Head of caudate nucleus (tissue), 42 donors: ENCODE measurements around the gene CELF1.
A peak's percentile ranks its signal among the peaks of the same experiment; 100 is the strongest.
"Not testable (repeated sequence)": the region's sequence is repeated elsewhere in the genome, so short reads cannot be mapped to it uniquely, and the experiment has no call there.

Experiments
- DNase-seq, 42 donors: peaks; one replicate each; pipeline versions ENCODE4 v3.0.0 to v3.0.0-alpha.2; 2020 to 2021; ENCODE audit warnings: mixed read lengths in 7 of 42
- intact Hi-C: fragments of 100-400 bp; cut with DNase I; formaldehyde crosslinking; loops from one replicate; pipeline ENCODE4 v1.15.0; 2022

The CELF1 gene

GRCh38 chr11:47552056-47552565 lies 821 bp downstream of the CELF1 start:
- intact Hi-C loops: loop anchor here (2.0 to 10.0 kb wide), 2 partner anchors 87 to 127 kb away; no protein-coding TSS in a partner anchor
- peak in 34 of 42 donors; percentile 5 to 59 (median 38) for DNase-seq

GRCh38 chr11:47551086-47551485 lies 1.8 kb downstream of the CELF1 start:
- intact Hi-C loops: loop anchor here (10.0 kb wide), 1 partner anchor 86 kb away; no protein-coding TSS in a partner anchor

GRCh38 chr11:47550288-47551047 lies 2.5 kb downstream of the CELF1 start:
- DNase-seq: no peak
- intact Hi-C loops: loop anchor here (10.0 kb wide), 1 partner anchor 86 kb away; no protein-coding TSS in a partner anchor

More at GRCh38 chr11:47551086-47551485, 1.8 kb downstream of the CELF1 start:
- DNase-seq: no peak

- intact Hi-C loops, DNase-seq: not testable (repeated sequence)
Observed at GRCh38 chr11:47546274-47546673, 6.7 kb downstream of the CELF1 start.

GRCh38 chr11:47545298-47545697 lies 7.6 kb downstream of the CELF1 start:
- intact Hi-C loops: no loop called here
- no peak for DNase-seq

- DNase-seq: no peak
- intact Hi-C loops: no loop called here
Observed at GRCh38 chr11:47541070-47541469, 11.9 kb downstream of the CELF1 start.

GRCh38 chr11:47539681-47540039 lies 13.3 kb downstream of the CELF1 start:
- intact Hi-C loops: no loop called here
- DNase-seq: no peak

- DNase-seq: peak in 15 of 42 donors; percentile 29 to 77 (median 40)
- intact Hi-C loops: no loop called here
Observed at GRCh38 chr11:47538741-47539565, 14.0 kb downstream of the CELF1 start.

- DNase-seq: no peak
- intact Hi-C loops: no loop called here
Observed at GRCh38 chr11:47536915-47537314, 16.0 kb downstream of the CELF1 start.

- DNase-seq: no peak
- intact Hi-C loops: no loop called here
Observed at GRCh38 chr11:47534704-47535251, 18.2 kb downstream of the CELF1 start.

GRCh38 chr11:47533690-47534151 lies 19.2 kb downstream of the CELF1 start:
- DNase-seq: peak in 1 of 42 donors; percentile 33
- intact Hi-C loops: no loop called here

GRCh38 chr11:47532597-47533213 lies 20.2 kb downstream of the CELF1 start:
- intact Hi-C loops: no loop called here
- DNase-seq: peak in 16 of 42 donors; percentile 26 to 79 (median 55)

- DNase-seq: no peak
- intact Hi-C loops: no loop called here
Observed at GRCh38 chr11:47531666-47532065, 21.3 kb downstream of the CELF1 start.

- intact Hi-C loops: not testable (repeated sequence)
Observed at GRCh38 chr11:47530721-47531120, 22.2 kb downstream of the CELF1 start.

GRCh38 chr11:47529951-47530350 lies 23.0 kb downstream of the CELF1 start:
- intact Hi-C loops: no loop called here

More at GRCh38 chr11:47530721-47531120, 22.2 kb downstream of the CELF1 start:
- DNase-seq: peak in 1 of 42 donors; percentile 31

GRCh38 chr11:47527186-47527585 lies 25.7 kb downstream of the CELF1 start:
- DNase-seq: peak in 1 of 42 donors; percentile 24
- intact Hi-C loops: no loop called here

More at GRCh38 chr11:47529951-47530350, 23.0 kb downstream of the CELF1 start:
- DNase-seq: no peak

- peak in 13 of 42 donors; percentile 17 to 68 (median 36) for DNase-seq
- intact Hi-C loops: not testable (repeated sequence)
Observed at GRCh38 chr11:47526032-47526431, 26.9 kb downstream of the CELF1 start.

- peak in 37 of 42 donors; percentile 19 to 85 (median 55) for DNase-seq
- intact Hi-C loops: no loop called here
Observed at GRCh38 chr11:47524291-47524874, 28.5 kb downstream of the CELF1 start.
